GM19397 (cell line): ENCODE measurements around the gene TMPRSS13.
"Not testable (repeated sequence)": the region's sequence is repeated elsewhere in the genome, so short reads cannot be mapped to it uniquely, and the experiment has no call there.

Experiments
- ATAC-seq: cut with Tn5 transposase; IDR thresholded peaks from one replicate; pipeline ENCODE4 v1.9.1; 2021; ENCODE audit warnings: mild to moderate bottlenecking, moderate library complexity; ENCODE audit not compliant: unreplicated experiment

The TMPRSS13 gene

GRCh38 chr11:117931331-117931950 lies 2.2 kb upstream of the TMPRSS13 start:
- no peak for ATAC-seq

GRCh38 chr11:117930668-117931330 lies 1.6 kb upstream of the TMPRSS13 start:
- ATAC-seq = no peak

- ATAC-seq = no peak
Measured at GRCh38 chr11:117929916-117930570, 841 bp upstream of the TMPRSS13 start.

- no peak for ATAC-seq
Measured at GRCh38 chr11:117928446-117929141, 608 bp downstream of the TMPRSS13 start.

GRCh38 chr11:117927926-117928325 lies 1.3 kb downstream of the TMPRSS13 start:
- ATAC-seq = no peak

GRCh38 chr11:117926166-117926565 lies 3.0 kb downstream of the TMPRSS13 start:
- not testable (repeated sequence) for ATAC-seq

GRCh38 chr11:117925198-117925925 lies 3.8 kb downstream of the TMPRSS13 start:
- no peak for ATAC-seq

GRCh38 chr11:117924631-117925170 lies 4.5 kb downstream of the TMPRSS13 start:
- ATAC-seq = no peak

GRCh38 chr11:117923773-117924172 lies 5.4 kb downstream of the TMPRSS13 start:
- no peak for ATAC-seq

GRCh38 chr11:117923275-117923674 lies 5.9 kb downstream of the TMPRSS13 start:
- ATAC-seq = no peak

GRCh38 chr11:117921893-117922292 lies 7.3 kb downstream of the TMPRSS13 start:
- no peak for ATAC-seq

- ATAC-seq = no peak
Measured at GRCh38 chr11:117921456-117921855, 7.7 kb downstream of the TMPRSS13 start.

- no peak for ATAC-seq
Measured at GRCh38 chr11:117919781-117920221, 9.4 kb downstream of the TMPRSS13 start.

GRCh38 chr11:117919341-117919740 lies 9.9 kb downstream of the TMPRSS13 start:
- no peak for ATAC-seq

GRCh38 chr11:117918366-117919255 lies 10.6 kb downstream of the TMPRSS13 start:
- ATAC-seq = no peak

- ATAC-seq = no peak
Measured at GRCh38 chr11:117917591-117918151, 11.5 kb downstream of the TMPRSS13 start.

GRCh38 chr11:117916956-117917355 lies 12.2 kb downstream of the TMPRSS13 start:
- ATAC-seq = no peak

- ATAC-seq = no peak
Measured at GRCh38 chr11:117915672-117916235, 13.4 kb downstream of the TMPRSS13 start.
